DND-41 (cell line): ENCODE data around the gene RHBDD1.

Experiments
- ATAC-seq: fragments of 200-7000 bp; cut with Tn5 transposase; 3 replicates; pipeline ENCODE4 v1.9.1; 2021; ENCODE audit warnings: low read depth; ENCODE audit not compliant: insufficient read depth
- DNase-seq: peaks from one replicate; pipeline ENCODE4 v3.0.0-alpha.2; 2020
- H2AFZ ChIP-seq: 2 replicates; pipeline ENCODE4 v1.6.0; 2012; ENCODE audit warnings: low read depth, low read length
- H3K27ac ChIP-seq: 2 replicates; pipeline ENCODE4 v1.5.1; 2012; ENCODE audit warnings: low read length, inconsistent platforms
- H3K27me3 ChIP-seq: fragments of 200-600 bp; sonication (generic); 2 replicates; pipeline ENCODE4 v1.6.0; 2012; ENCODE audit warnings: low read length, mild to moderate bottlenecking, inconsistent platforms; ENCODE audit not compliant: insufficient read depth, poor library complexity
- H3K36me3 ChIP-seq: 2 replicates; pipeline ENCODE4 v1.5.1; 2012; ENCODE audit warnings: low read length, inconsistent platforms; ENCODE audit not compliant: insufficient read depth
- H3K4me1 ChIP-seq: 2 replicates; pipeline ENCODE4 v1.5.1; 2012; ENCODE audit warnings: mild to moderate bottlenecking, low read length; ENCODE audit not compliant: insufficient read depth
- H3K4me2 ChIP-seq: 2 replicates; pipeline ENCODE4 v1.6.0; 2012; ENCODE audit warnings: mild to moderate bottlenecking, moderate library complexity, low read length, inconsistent platforms; ENCODE audit not compliant: insufficient read depth
- H3K4me3 ChIP-seq, 2 experiments: fragments of 200-600 bp in 1 of 2; shearing (Covaris generic) in 1 of 2; 2 replicates each; pipeline ENCODE4 v1.5.1; 2012 to 2016; ENCODE audit warnings: inconsistent platforms in 2 of 2, low read length in 2 of 2, mild to moderate bottlenecking in 2 of 2, low read depth in 1 of 2, moderate library complexity in 1 of 2
- H3K79me2 ChIP-seq: 2 replicates; pipeline ENCODE4 v1.6.0; 2012; ENCODE audit warnings: low read length, inconsistent platforms; ENCODE audit not compliant: insufficient read depth
- H3K9ac ChIP-seq: 2 replicates; pipeline ENCODE4 v1.6.0; 2012; ENCODE audit warnings: low read depth, mild to moderate bottlenecking, inconsistent platforms, low read length, moderate library complexity
- H3K9me3 ChIP-seq: 2 replicates; pipeline ENCODE4 v1.5.1; 2012; ENCODE audit warnings: low read length, moderate library complexity, mild to moderate bottlenecking, inconsistent platforms; ENCODE audit not compliant: insufficient read depth, severe bottlenecking
- H4K20me1 ChIP-seq: 2 replicates; pipeline ENCODE4 v1.6.0; 2012; ENCODE audit warnings: low read length; ENCODE audit not compliant: insufficient read depth
- CTCF ChIP-seq: IDR thresholded peaks from 2 replicates; pipeline ENCODE4 v1.5.1; 2012; ENCODE audit warnings: borderline replicate concordance, low read length, moderate library complexity, mild to moderate bottlenecking; ENCODE audit not compliant: poor library complexity, severe bottlenecking; ENCODE audit errors: extremely low read depth
- EZH2 ChIP-seq: IDR thresholded peaks from 3 replicates; pipeline ENCODE4 v1.6.1; 2012; ENCODE audit warnings: borderline replicate concordance, low read depth, mild to moderate bottlenecking, moderate library complexity, low read length, inconsistent platforms; ENCODE audit not compliant: severe bottlenecking

The RHBDD1 gene

DNA sequence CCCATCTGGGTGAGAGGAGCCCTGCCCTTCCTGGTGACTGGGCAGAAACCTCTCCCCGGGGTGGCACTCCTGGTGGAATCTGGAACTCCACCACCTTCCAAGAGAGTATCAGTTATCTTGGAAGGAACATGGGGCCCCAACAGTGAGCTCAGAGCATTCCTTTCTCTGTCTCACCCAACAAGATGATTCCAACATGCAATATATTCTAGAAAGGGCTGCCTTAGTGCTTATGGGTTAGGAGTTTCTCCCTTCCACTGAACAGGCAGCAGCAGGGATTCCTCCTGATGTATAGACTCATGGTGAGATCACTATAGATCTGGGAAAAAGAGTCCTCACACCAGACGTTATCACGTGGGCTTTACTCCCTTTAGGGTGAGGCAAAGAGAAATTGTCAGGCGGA lies 181.0 kb downstream of the RHBDD1 start:
- no peak overlapping the region for H2AFZ ChIP-seq
- ATAC-seq (no peak), DNase-seq (no peak)
- H3K9me3 ChIP-seq, result no peaks in the 10 kb centered on the region
- H3K79me2 ChIP-seq, result no peaks in the 10 kb centered on the region
- no peak overlapping the region for H3K9ac ChIP-seq
- no peaks in the 10 kb centered on the region for H3K36me3 ChIP-seq
- no peak overlapping the region for H3K4me3 ChIP-seq
- no peak overlapping the region for H3K27ac ChIP-seq
- H3K4me2 ChIP-seq, result no peak overlapping the region
- no peaks in the 10 kb centered on the region for H3K4me1 ChIP-seq
- H3K27me3 ChIP-seq, result no peaks in the 10 kb centered on the region
- no peaks in the 10 kb centered on the region for H4K20me1 ChIP-seq
- TF ChIP-seq CTCF (no peak), EZH2 (no peak)

- Histone ChIP-seq H3K9ac (no peak overlapping the region), H4K20me1 (no peaks in the 10 kb centered on the region), H3K9me3 (no peaks in the 10 kb centered on the region), H3K36me3 (no peaks in the 10 kb centered on the region), H3K4me2 (no peak overlapping the region), H3K27ac (no peak overlapping the region), H3K4me1 (no peaks in the 10 kb centered on the region), H3K27me3 (no peaks in the 10 kb centered on the region), H3K4me3 (no peak overlapping the region), H3K79me2 (no peaks in the 10 kb centered on the region), H2AFZ (no peak overlapping the region)
- TF ChIP-seq EZH2 (no peak), CTCF (no peak)
- DNase-seq, result no peak
- no peak for ATAC-seq
Observed at GRCh38 chr2:227020416-227020815, 184.6 kb downstream of the RHBDD1 start.

GRCh38 chr2:227022608-227023007 lies 186.8 kb downstream of the RHBDD1 start:
- H4K20me1 ChIP-seq, result no peaks in the 10 kb centered on the region
- no peak overlapping the region for H3K4me3 ChIP-seq
- H2AFZ ChIP-seq, result no peak overlapping the region
- no peak overlapping the region for H3K9ac ChIP-seq
- no peak overlapping the region for H3K27ac ChIP-seq
- H3K79me2 ChIP-seq, result no peaks in the 10 kb centered on the region
- DNase-seq (no peak), ATAC-seq (no peak)
- no peaks in the 10 kb centered on the region for H3K27me3 ChIP-seq
- H3K4me2 ChIP-seq, result no peak overlapping the region
- no peaks in the 10 kb centered on the region for H3K4me1 ChIP-seq
- H3K36me3 ChIP-seq, result no peaks in the 10 kb centered on the region
- no peaks in the 10 kb centered on the region for H3K9me3 ChIP-seq
- TF ChIP-seq CTCF (no peak), EZH2 (no peak)

DNA sequence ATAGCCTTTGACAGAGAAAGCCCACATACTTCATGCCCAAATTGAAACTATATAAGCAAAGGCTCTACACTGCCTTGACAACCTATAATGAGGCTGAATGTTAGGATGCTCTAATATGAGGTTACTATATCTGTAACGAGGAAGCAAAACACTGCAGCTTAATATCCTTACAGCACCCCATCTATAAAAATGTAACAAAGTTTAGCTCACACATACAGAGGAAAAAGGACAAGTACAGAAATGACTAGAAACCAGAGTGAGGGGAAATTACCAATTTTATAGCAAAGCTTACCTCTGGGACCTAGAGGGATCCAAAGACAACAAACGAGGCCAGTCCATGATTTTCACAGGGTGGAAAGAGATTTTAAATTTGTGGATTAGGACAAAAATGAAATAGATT lies 189.7 kb downstream of the RHBDD1 start:
- Histone ChIP-seq H3K9me3 (no peaks in the 10 kb centered on the region), H3K4me3 (no peak overlapping the region), H3K9ac (no peak overlapping the region), H3K4me2 (no peak overlapping the region), H3K4me1 (no peaks in the 10 kb centered on the region), H3K36me3 (no peaks in the 10 kb centered on the region), H3K27me3 (no peaks in the 10 kb centered on the region), H4K20me1 (no peaks in the 10 kb centered on the region), H2AFZ (no peak overlapping the region), H3K27ac (no peak overlapping the region), H3K79me2 (no peaks in the 10 kb centered on the region)
- DNase-seq, result no peak
- TF ChIP-seq CTCF (no peak), EZH2 (no peak)
- no peak for ATAC-seq
